GM12878 (cell line): ENCODE measurements around the gene GPR4. TPM values are rescaled to one million over a fixed set of nuclear protein-coding genes. Genes with fewer than 3 reads are reported as not detected.

Experiments used
- ATAC-seq: fragments of 200-7000 bp; cut with Tn5 transposase; 3 replicates; pipeline ENCODE4 v1.9.1; 2020; ENCODE audit warnings: mild to moderate bottlenecking, moderate library complexity
- BruUV-seq: library from RNA; stranded (reverse); fragments of 400-500 nt; replicated peaks from 2 replicates; lab custom pipeline; 2021; lab: Mats Ljungman, UMichigan
- CTCF ChIA-PET: fragments of 300-600 bp; sonication (Branson Sonifier 250); formaldehyde crosslinking; extraction: SDS; loops from one replicate; lab custom pipeline; 2021; ENCODE audit warnings: inconsistent platforms; lab: Yijun Ruan, JAX
- POLR2A ChIA-PET: fragments of 350-600 bp; formaldehyde crosslinking; extraction: SDS; loops from one replicate; lab custom pipeline; 2021; ENCODE audit warnings: inconsistent platforms; lab: Charles Lee
- RAD21 ChIA-PET: fragments of 300-600 bp; sonication (Branson Sonifier 250); formaldehyde crosslinking; loops from one replicate; lab custom pipeline; 2023; ENCODE audit warnings: antibody characterized with exemption; ENCODE audit not compliant: unreplicated experiment; lab: Charles Lee
- SMC1A ChIA-PET: fragments of 300-600 bp; sonication (Branson Sonifier 250); formaldehyde crosslinking; loops from one replicate; lab custom pipeline; 2023; ENCODE audit not compliant: unreplicated experiment, uncharacterized antibody; lab: Charles Lee
- DNase-seq: peaks from one replicate; pipeline ENCODE4 v3.0.0-alpha.2; 2011; ENCODE audit warnings: low read depth, low spot score
- FAIRE-seq: peaks from 3 replicates; lab custom pipeline; 2011; peaks lifted over from hg19 to GRCh38; lab: Jason Lieb, UNC
- H2AFZ ChIP-seq: 2 replicates; pipeline ENCODE4 v1.6.0; 2011; ENCODE audit warnings: low read depth, low read length, control low read depth; ENCODE audit not compliant: control insufficient read depth
- H3K27ac ChIP-seq: 2 replicates; pipeline ENCODE4 v1.5.1; 2011; ENCODE audit warnings: control low read depth; ENCODE audit not compliant: control insufficient read depth, insufficient read depth
- H3K27me3 ChIP-seq, 2 experiments: replicated peaks in 1 of 2; 2 replicates each; pipeline versions ENCODE4 v1.6.0 to v1.6.1; 2011; ENCODE audit warnings: low read length in 1 of 2; ENCODE audit not compliant: control insufficient read depth in 2 of 2, insufficient read depth in 2 of 2
- H3K36me3 ChIP-seq, 2 experiments: 2 replicates each; pipeline ENCODE4 v1.5.1; 2011; ENCODE audit warnings: low read length in 1 of 2; ENCODE audit not compliant: control insufficient read depth in 2 of 2, insufficient read depth in 2 of 2
- H3K4me1 ChIP-seq: 2 replicates; pipeline ENCODE4 v1.6.1; 2011; ENCODE audit warnings: mild to moderate bottlenecking, low read length, moderate library complexity, mixed read lengths; ENCODE audit not compliant: control insufficient read depth, insufficient read depth
- H3K4me2 ChIP-seq: 2 replicates; pipeline ENCODE4 v1.6.0; 2011; ENCODE audit warnings: control low read depth; ENCODE audit not compliant: control insufficient read depth, insufficient read depth
- H3K4me3 ChIP-seq: fragments of 200-600 bp; sonication (generic); 2 replicates; pipeline ENCODE4 v1.5.1; 2016
- H3K79me2 ChIP-seq: 2 replicates; pipeline ENCODE4 v1.6.0; 2011; ENCODE audit warnings: low read length; ENCODE audit not compliant: control insufficient read depth, insufficient read depth
- H3K9ac ChIP-seq: 2 replicates; pipeline ENCODE4 v1.8.0; 2011; ENCODE audit warnings: low read length, control low read depth, mixed read lengths; ENCODE audit not compliant: control insufficient read depth, insufficient read depth
- H3K9me3 ChIP-seq: replicated peaks from 3 replicates; pipeline ENCODE4 v1.5.1; 2011; ENCODE audit warnings: mild to moderate bottlenecking, low read length; ENCODE audit not compliant: control insufficient read depth, insufficient read depth
- H4K20me1 ChIP-seq: 2 replicates; pipeline ENCODE4 v1.6.0; 2011; ENCODE audit not compliant: control insufficient read depth, insufficient read depth
- CEBPB ChIP-seq, 2 experiments: fragments of 150-350 bp in 1 of 2; IDR thresholded peaks; 2 replicates each; pipeline ENCODE4 v1.6.1; 2012 to 2014; ENCODE audit warnings: low read depth in 2 of 2, low read length in 2 of 2, borderline replicate concordance in 1 of 2, inconsistent platforms in 1 of 2
- FOXM1 ChIP-seq: IDR thresholded peaks from 2 replicates; pipeline ENCODE4 v1.6.1; 2012; ENCODE audit warnings: low read depth, mild to moderate bottlenecking, inconsistent platforms, low read length, moderate library complexity
- KLF5 ChIP-seq: fragments of 450-650 bp; IDR thresholded peaks from 2 replicates; pipeline ENCODE4 v1.6.1; 2014; ENCODE audit warnings: mild to moderate bottlenecking; ENCODE audit not compliant: partially characterized antibody
- NBN ChIP-seq: fragments of 450-650 bp; IDR thresholded peaks from 2 replicates; pipeline ENCODE4 v1.6.1; 2016
- SIN3A ChIP-seq: IDR thresholded peaks from 2 replicates; pipeline ENCODE4 v1.6.1; 2012; ENCODE audit warnings: low read depth, low read length, improper control_type of control experiment
- WGBS: methylation state at CpG from one replicate; pipeline ENCODE4 v1.1.6; 2016; ENCODE audit warnings: low lambda C conversion rate; ENCODE audit not compliant: insufficient replicate concordance, insufficient coverage; ENCODE audit errors: missing lambda C conversion rate; 5-methylcytosine and 5-hydroxymethylcytosine counted together
- in situ Hi-C: fragments of 300-500 bp; cut with MboI; formaldehyde crosslinking; loops from 9 replicates; pipeline ENCODE4 v1.14.3; 2018; ENCODE audit warnings: mixed read lengths
- intact Hi-C: fragments of 100-400 bp; cut with micrococcal nuclease; formaldehyde crosslinking; loops from one replicate; pipeline ENCODE4 v1.14.2; 2022; ENCODE audit not compliant: unreplicated experiment
- polyA plus RNA-seq, 11 experiments: library from polyadenylated mRNA; depleted of rRNA in 4 of 11; unstranded in 6 of 11; stranded (reverse) in 5 of 11; fragments of >200 nt; fragmentation: Nextera tagmentation in 4 of 11; fragmentation: Illumina TruSeq in 1 of 11; extraction: Ambion mirVana in 4 of 11; extraction: Trizol in 1 of 11; gene quantifications; 1 replicate in 1 of 11; 2 replicates in 10 of 11; pipeline versions ENCODE4 v1.2.1 to v1.2.3, GENCODE V29; 2011 to 2016; ENCODE audit warnings: inconsistent platforms in 2 of 11, missing spikeins in 2 of 11, low read depth in 1 of 11
- total RNA-seq, 4 experiments: library from RNA; depleted of rRNA in 3 of 4; stranded (reverse); fragments of >200 nt in 3 of 4; fragmentation: Illumina TruSeq in 1 of 4; extraction: Trizol in 1 of 4; gene quantifications; 2 replicates each; pipeline versions ENCODE4 v1.2.1 to v1.2.3, GENCODE V29; 2013 to 2021

The GPR4 gene
- total and polyA plus RNA-seq, 10 of the 15 experiments (the other 5 are each of a cell fraction or from before 2014, with no cell fraction given), result not detected

GRCh38 chr19:45577111-45577905 is 24.7 kb downstream of the GPR4 start (continued):
- TF ChIP-seq KLF5, result no peak

DNA sequence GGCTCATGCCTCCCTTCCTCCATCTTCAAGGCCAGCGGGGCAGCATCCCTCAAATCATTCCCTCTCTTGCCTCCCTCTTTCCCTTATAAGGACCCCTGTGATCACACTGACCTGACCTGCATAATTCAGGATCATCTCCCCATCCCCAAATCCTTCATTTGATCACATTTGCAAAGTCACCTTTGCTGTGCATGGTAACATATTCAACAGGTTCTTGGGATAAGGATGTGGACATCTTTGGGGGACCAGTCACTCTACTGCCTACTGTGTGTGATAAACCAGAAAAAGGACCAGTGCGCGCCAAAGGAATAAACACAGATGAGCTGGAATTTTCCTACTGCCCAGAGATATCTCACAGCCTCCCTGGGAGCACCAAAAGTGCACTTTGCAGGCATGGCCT is 25.3 kb downstream of the GPR4 start:
- ChIA-PET POLR2A (interaction anchor here (1.0 kb wide), 1 partner anchor 66 kb away, joined by 3 read pairs; no protein-coding TSS in a partner anchor), CTCF (interaction anchor here (0.7 to 1.6 kb wide), 3 partner anchors 18 to 98 kb away, joined by 3 to 5 read pairs (median 4); no protein-coding TSS in a partner anchor), SMC1A (interaction anchor here (1.1 kb wide), 1 partner anchor 9 kb away, joined by 3 read pairs; no protein-coding TSS in a partner anchor), RAD21 (interaction anchor here (0.6 kb wide), 1 partner anchor 74 kb away, joined by 4 read pairs; no protein-coding TSS in a partner anchor)
- no peak for FAIRE-seq
- Histone ChIP-seq H3K27me3 (no peaks in the 10 kb centered on the region), H3K4me2 (no peak overlapping the region), H4K20me1 (no peaks in the 10 kb centered on the region), H3K4me1 (peaks cover 11% of the 10 kb centered on the region), H3K9me3 (no peaks in the 10 kb centered on the region; the same call in 2 of the 3 replicates), H3K9ac (no peak overlapping the region), H3K4me3 (no peak overlapping the region; the same call in 1 of the 2 replicates), H3K36me3 (no peaks in the 10 kb centered on the region; a peak in 1 of 4 replicates), H3K79me2 (peaks cover 12% of the 10 kb centered on the region), H3K27ac (no peak overlapping the region), H2AFZ (no peak overlapping the region)
- no peak for DNase-seq
- no TSS peak for BruUV-seq
- WGBS, result 93% methylated on average over 3 of the region's 3 CpGs
- no peak for ATAC-seq
- no peak for TF ChIP-seq SIN3A
- TF ChIP-seq CEBPB (IDR thresholded peaks at IDR 0.05; ENCODE audit: borderline replicate concordance in 1 of 2, low read depth in 2 of 2, low read length in 2 of 2), result no peak
- TF ChIP-seq FOXM1, result no peak
- TF ChIP-seq NBN, result no peak
- intact Hi-C loops, result no loop called here
- in situ Hi-C loops, result no loop called here
